K562 (cell line): ENCODE data around the gene UBE2N.
A peak's percentile ranks its signal among the peaks of the same experiment; 100 is the strongest.

Experiments used
- CBFB ChIP-seq: sonication (generic); formaldehyde crosslinking; IDR thresholded peaks from 2 replicates; pipeline ENCODE4 v1.4.0; 2020; ENCODE audit warnings: mild to moderate bottlenecking, missing genetic modification reagents
- CHD2 ChIP-seq: IDR thresholded peaks from 2 replicates; pipeline ENCODE4 v1.6.1; 2011; ENCODE audit warnings: low read depth, low read length
- CTCF ChIP-seq, 3 experiments: IDR thresholded peaks in 2 of 3; conservative IDR thresholded peaks in 1 of 3; 2 replicates each; pipeline ENCODE4 v1.5.1; 2011 to 2012; ENCODE audit warnings: low read length in 3 of 3, mild to moderate bottlenecking in 3 of 3, control low read depth in 2 of 3, improper control_type of control experiment in 1 of 3, inconsistent platforms in 1 of 3, low read depth in 1 of 3, mixed read lengths in 1 of 3, moderate library complexity in 1 of 3; ENCODE audit not compliant: insufficient read depth in 2 of 3
- EZH2 ChIP-seq: IDR thresholded peaks from 2 replicates; pipeline ENCODE4 v1.6.1; 2012; ENCODE audit warnings: low read depth, mild to moderate bottlenecking, inconsistent platforms, low read length, borderline replicate concordance
- HDAC2 ChIP-seq: fragments of 450-650 bp; IDR thresholded peaks from 2 replicates; pipeline ENCODE4 v1.6.1; 2016; ENCODE audit warnings: mild to moderate bottlenecking
- JUND ChIP-seq, 2 experiments: IDR thresholded peaks; 2 replicates in 1 of 2; 3 replicates in 1 of 2; pipeline ENCODE4 v1.6.1; 2011; ENCODE audit warnings: borderline replicate concordance in 2 of 2, low read depth in 2 of 2, low read length in 2 of 2, improper control_type of control experiment in 1 of 2, missing biosample characterization in 1 of 2, missing genetic modification characterization in 1 of 2, missing genetic modification reagents in 1 of 2
- REST ChIP-seq, 2 experiments: fragments of 450-650 bp; formaldehyde crosslinking in 1 of 2; IDR thresholded peaks; 2 replicates each; pipeline versions ENCODE4 v1.4.0 to v1.6.1; 2014 to 2020; ENCODE audit warnings: mild to moderate bottlenecking in 2 of 2, borderline replicate concordance in 1 of 2, low read depth in 1 of 2
- SP1 ChIP-seq: sonication (generic); formaldehyde crosslinking; IDR thresholded peaks from 2 replicates; pipeline ENCODE4 v1.8.1; 2022; ENCODE audit warnings: mild to moderate bottlenecking, missing genetic modification reagents
- ZNF133 ChIP-seq: fragments of 250-450 bp; sonication (Bioruptor Pico); IDR thresholded peaks from 2 replicates; pipeline ENCODE4 v1.4.0; 2020; ENCODE audit warnings: mild to moderate bottlenecking
- ZNF146 ChIP-seq: IDR thresholded peaks from one replicate; pipeline ENCODE4 v1.6.1; 2018; ENCODE audit warnings: missing compliant biosample characterization; ENCODE audit not compliant: unreplicated experiment
- ZSCAN29 ChIP-seq: fragments of 450-650 bp; IDR thresholded peaks from 2 replicates; pipeline ENCODE4 v1.6.1; 2017
- TF ChIP-seq, protein P1 (sequence below): sonication (generic); formaldehyde crosslinking; IDR thresholded peaks from 2 replicates; pipeline ENCODE4 v1.9.0; 2022; ENCODE audit warnings: mild to moderate bottlenecking, missing genetic modification reagents

- TF ChIP-seq CTCF (IDR thresholded peaks at IDR 0.05 in 2 of 3, conservative IDR thresholded peaks at IDR 0.05 in 1 of 3; ENCODE audit: insufficient read depth in 2 of 3, low read depth in 1 of 3, low read length in 3 of 3) (no peak), HDAC2 (no peak), ZNF146 (CRISPR knock-in tag) (peak; percentile 79), JUND (IDR thresholded peaks at IDR 0.05; ENCODE audit: borderline replicate concordance, low read depth, low read length) (no peak), JUND (tag; IDR thresholded peaks at IDR 0.05; ENCODE audit: borderline replicate concordance, low read depth, low read length) (no peak), EZH2 (no peak), ZSCAN29 (no peak), CBFB (CRISPR knock-in tag) (no peak), REST (IDR thresholded peaks at IDR 0.05; ENCODE audit: borderline replicate concordance) (no peak), REST (CRISPR knock-in tag; IDR thresholded peaks at IDR 0.05; ENCODE audit: low read depth) (no peak), SP1 (CRISPR knock-in tag) (no peak), CHD2 (no peak), ZNF133 (CRISPR knock-in tag) (no peak)
- TF ChIP-seq, protein P1, sequence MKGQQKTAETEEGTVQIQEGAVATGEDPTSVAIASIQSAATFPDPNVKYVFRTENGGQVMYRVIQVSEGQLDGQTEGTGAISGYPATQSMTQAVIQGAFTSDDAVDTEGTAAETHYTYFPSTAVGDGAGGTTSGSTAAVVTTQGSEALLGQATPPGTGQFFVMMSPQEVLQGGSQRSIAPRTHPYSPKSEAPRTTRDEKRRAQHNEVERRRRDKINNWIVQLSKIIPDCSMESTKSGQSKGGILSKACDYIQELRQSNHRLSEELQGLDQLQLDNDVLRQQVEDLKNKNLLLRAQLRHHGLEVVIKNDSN (CRISPR knock-in tag) = no peak
Observed at GRCh38 chr12:93456077-93456476, 14.3 kb upstream of the UBE2N start.
